Measurements from ENCODE around the gene HERPUD2. TPM values are rescaled to one million over a fixed set of nuclear protein-coding genes. Genes with fewer than 3 reads are reported as not detected.
A peak's percentile ranks its signal among the peaks of the same experiment; 100 is the strongest.

Gene HERPUD2, protein sequence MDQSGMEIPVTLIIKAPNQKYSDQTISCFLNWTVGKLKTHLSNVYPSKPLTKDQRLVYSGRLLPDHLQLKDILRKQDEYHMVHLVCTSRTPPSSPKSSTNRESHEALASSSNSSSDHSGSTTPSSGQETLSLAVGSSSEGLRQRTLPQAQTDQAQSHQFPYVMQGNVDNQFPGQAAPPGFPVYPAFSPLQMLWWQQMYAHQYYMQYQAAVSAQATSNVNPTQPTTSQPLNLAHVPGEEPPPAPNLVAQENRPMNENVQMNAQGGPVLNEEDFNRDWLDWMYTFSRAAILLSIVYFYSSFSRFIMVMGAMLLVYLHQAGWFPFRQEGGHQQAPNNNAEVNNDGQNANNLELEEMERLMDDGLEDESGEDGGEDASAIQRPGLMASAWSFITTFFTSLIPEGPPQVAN
- polyA plus RNA-seq (ENCODE audit: insufficient read length in 4 of 4) = 10 to 100 TPM; 33.9 to 42.6 (median 35.9) TPM

DNA sequence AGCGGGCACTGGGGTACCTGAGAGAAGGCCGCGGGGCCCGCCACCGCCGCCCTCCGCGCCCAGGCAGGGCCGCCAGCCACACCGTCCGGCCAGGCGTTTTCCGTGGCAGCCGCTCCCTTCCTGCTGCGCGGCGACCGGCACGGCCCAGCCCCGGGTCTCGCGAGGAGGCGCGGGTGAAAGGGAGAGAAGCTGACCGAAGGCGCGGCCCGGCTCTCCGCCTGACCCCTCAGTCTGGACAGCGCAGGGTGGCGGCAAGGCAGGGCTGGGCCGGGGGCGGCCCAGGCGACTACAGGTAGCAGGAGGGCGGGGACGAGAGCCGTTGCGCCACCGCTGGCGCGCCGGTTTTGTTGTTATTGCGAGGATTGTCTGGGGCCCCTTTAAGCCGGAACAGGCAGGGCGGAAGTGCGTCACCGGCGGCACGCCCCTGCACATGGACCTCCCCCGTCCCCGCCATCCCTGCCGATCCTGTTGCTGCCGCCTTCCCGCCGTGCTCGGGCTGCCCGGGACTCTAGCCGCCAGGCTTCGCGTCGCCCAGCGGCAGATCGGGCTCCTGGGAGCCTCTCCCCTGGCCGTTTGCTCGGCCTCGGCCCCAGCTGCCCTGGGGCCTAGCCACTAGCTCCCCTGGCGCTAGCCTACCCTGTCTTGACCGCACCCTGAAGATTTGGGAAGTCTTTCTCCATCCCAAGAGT, at the start of gene HERPUD2:
Gene HERPUD2 (minus strand): TSS at position 352 of the 689 bp plus-strand sequence. CDS start 805 bp downstream, outside the sequence.
- peak; percentile 79 to 88 (median 86) for DNase-seq (ENCODE audit: low read depth in 4 of 4, low spot score in 3 of 4)

DNA sequence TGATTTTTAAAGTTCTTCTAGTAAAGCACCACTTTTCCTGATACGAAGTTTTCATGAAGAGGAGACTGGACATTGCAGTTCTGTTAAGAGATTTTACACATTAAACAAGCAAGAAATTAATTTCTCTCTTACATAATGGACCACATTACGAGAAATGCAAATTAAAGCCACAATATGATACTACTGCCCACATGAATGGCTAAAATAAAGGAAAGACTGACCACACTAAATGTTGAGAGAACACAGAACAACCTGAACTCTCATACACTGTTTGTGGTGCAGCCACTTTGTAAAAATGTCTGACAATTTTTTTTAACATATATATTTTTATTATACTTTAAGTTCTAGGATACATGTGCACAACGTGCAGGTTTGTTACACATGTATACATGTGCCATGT, 44.0 kb upstream of the HERPUD2 start:
- no peak for DNase-seq (ENCODE audit: low read depth in 4 of 4, low spot score in 3 of 4)

DNA sequence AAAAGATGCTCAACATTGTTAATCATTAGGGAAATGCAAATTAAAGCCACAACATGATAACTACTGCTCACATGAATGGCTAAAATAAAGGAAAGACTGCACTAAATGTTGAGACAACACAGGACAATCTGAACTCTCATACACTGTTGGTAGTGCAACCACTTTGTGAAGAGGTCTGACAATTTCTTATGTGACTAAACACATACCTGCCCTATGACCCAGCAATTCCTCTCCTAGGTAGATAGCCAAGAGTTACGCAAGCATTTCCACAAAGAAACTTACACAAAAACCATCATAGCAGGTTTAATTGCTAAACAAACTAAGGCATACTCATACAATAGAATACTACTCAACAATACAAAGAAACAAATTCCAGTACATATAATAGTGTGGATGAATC, 41.8 kb upstream of the HERPUD2 start:
- no peak for DNase-seq (ENCODE audit: low read depth in 4 of 4, low spot score in 3 of 4)

DNA sequence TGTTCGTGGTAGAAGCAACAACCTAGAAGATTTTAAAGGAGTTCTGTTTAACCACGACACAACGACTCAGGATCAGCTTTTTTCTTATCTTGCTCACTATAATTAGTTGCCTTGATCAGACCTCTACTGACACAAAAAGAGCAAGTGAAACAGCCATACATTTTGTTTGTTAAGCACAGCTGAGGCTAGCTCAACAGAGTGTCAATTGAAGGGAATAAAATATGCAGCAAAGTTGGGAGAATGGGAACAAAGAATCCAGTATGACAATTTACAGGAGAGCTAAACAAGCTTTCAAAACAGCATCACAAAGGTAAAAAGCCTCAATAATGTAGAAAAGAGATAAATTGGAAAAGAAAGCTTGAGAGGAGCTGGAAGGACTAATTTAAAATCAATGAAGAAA, 40.5 kb upstream of the HERPUD2 start:
- DNase-seq (ENCODE audit: low read depth in 4 of 4, low spot score in 3 of 4) = no peak

DNA sequence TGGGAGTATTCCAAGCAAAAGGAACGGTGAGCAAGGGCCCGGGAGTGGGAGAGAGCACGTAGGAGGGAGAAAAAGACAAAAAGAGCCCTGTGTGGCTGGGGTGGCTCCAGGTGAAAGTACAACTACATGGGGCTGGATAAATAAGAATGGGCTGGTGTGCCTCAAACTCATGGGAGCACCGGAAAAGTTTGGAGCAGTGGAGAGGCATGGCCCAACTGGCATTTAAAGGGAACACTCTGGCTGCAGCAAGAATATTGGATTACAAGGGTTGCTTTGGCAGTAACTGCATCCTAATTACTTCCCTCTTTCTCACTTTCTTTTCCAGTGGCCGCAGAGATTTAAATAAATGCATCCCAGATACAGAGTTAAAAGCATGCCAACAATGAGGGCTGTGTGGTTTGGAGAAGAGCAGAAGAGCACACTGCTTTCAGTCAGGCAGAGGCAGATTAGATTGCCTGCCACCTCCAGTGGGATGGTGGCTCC, 39.1 kb upstream of the HERPUD2 start:
- DNase-seq (ENCODE audit: low read depth in 4 of 4, low spot score in 3 of 4) = no peak

DNA sequence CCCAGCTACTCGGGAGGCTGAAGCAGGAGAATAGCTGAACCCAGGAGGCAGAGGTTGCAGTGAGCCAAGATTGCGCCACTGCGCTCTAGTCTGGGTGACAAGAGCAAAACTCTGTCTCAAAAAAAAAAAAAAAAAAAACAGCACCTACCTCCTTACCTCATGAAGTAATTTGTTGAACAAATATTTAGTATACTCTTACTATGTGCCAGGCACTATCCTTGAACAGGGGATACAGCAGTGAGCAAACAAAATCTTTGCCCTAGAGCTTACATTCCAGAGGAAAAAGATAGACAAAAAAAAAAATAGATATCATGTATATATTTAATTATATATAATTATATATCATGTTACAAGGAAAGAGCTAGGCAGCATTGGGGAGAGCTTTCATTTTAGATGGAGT, 36.4 kb upstream of the HERPUD2 start:
- DNase-seq (ENCODE audit: low read depth in 4 of 4, low spot score in 3 of 4) = no peak

DNA sequence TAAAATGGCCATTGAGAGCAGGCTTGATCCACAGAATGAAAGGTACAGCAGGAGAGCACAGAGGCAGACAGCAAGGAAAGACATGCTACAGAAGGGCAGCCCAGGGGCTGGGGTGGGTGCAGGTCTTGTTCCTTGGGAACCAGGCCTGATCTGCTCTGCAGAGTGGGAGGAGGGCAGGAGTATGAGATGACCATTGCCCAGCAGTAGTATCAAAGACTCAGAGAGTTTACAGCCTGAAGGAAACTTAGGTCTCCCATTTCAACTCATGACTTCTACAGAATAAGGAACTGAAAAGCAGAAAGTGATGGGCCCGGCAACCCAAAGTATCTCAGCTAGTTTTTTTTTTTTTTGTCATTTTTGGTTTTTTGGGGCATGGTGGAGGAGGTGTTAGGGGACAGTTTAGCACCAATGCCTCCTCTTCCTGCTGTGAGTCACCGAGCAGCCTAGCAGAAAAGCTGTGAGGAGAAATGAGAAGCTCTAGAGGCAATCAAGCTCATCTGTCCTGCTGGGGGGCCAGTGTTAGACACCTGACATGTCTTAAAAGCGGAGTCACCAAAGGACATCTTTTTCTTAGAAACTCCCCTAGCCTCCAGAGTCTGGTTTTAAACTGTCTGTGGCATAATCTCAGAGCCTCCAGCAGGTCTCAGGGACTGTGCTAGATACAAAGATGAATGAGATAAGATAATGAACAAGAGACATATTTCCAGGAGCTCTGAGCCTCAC, 34.3 kb upstream of the HERPUD2 start:
- no peak for DNase-seq (ENCODE audit: low read depth in 4 of 4, low spot score in 3 of 4)

DNA sequence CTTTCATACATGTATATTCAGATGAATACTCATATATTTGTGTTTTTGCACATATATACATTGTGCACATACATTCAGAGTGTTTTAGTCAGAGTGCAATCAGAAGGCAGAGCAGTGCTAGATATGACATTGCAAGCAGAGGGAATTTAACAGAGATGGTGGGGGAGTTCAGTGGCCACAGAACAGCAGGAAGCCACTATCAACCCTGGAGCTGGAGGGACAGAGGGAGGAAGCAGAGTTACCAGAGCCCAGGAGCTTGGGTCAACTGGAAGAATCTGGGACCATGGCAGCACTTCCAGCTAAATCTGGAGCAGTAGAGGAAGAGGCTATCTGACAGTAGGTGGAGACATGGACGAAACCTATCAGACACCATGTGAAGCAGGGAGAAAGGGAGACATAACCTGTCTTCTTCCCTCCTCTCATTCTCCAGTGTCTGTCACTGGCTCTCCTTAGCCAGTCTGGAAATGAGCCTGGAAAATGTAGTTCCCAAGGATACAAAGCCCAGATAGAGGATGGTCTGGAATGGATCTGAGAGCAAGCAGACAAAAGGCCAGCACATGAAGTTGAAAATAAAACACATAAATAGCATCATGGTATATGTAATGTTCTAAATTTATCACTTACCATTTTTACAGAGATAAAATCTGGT, 33.6 kb upstream of the HERPUD2 start:
- no peak for DNase-seq (ENCODE audit: low read depth in 4 of 4, low spot score in 3 of 4)

DNA sequence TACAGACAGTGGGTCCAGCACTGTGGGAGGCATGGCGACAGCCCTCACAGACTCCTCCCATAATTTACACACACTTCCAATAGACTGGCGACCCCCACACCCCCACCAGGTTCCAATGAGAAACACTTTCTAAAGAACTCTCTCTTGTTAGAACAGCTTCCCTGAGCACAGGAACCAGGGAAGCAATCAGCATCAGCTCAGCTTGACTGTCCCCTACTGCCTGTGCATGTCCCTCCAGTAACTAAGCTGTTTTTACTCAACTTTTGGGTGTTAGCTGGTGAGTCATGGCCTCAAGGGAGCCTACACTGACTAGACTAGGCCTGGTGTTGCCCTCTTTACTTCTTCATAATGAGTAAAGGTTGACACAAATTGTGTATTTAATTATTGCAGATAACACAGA, 32.6 kb upstream of the HERPUD2 start:
- DNase-seq (ENCODE audit: low read depth in 4 of 4, low spot score in 3 of 4) = no peak

DNA sequence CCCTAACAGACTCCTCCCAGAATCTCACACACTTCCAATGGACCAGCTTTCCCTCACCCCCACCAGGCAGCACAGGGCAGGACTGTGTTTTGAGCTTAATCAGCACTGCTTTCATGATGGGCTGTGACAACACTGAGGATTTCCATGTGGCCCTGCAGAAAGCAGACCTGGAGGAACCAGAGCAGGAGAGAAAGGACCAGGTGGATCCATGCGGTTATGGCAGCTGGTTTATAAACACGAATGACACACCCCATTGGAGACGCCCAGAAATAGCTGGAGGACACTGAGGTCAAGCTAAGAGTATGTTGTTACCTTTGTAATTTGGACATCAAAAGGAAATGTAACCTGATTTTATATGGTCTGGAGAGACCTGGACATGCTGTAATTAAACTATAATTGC, 31.7 kb upstream of the HERPUD2 start:
- no peak for DNase-seq (ENCODE audit: low read depth in 4 of 4, low spot score in 3 of 4)

DNA sequence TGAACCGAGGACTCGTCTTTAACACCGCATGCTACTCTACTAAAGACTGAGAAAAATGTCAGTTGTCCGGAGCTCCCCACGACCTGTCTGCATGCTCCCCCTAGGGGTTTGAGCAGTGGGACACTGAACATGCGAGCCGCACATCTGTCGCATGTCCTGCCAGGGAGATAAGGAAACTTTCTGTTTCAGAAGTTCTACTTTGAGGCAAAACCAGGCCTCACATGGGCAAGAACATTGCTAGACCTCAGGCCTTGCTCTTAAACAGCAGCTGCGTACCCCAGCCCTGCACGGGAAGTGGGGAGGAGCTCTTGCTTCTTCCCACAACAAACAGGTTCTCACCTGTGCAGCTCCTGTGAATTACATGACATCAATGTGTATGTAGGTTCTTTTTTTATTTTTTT, 30.3 kb upstream of the HERPUD2 start:
- DNase-seq (ENCODE audit: low read depth in 4 of 4, low spot score in 3 of 4) = no peak

DNA sequence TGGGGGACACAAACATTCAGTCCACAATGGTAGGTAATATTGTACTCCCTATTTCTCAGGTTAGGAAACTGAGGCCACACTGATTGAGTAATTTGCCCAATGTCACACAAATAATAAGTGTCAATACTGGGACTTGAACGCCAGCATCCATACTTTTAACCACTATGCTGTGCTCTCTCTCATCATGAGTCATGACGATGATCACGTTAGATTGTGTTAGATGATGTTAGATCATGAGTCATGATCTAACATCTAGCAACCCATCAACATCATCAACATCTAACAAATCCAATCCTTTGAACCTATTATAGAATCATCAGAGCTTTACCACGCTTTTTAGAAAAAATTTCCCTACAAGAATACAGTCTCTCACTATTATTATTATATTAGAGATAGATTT, 28.1 kb upstream of the HERPUD2 start:
- no peak for DNase-seq (ENCODE audit: low read depth in 4 of 4, low spot score in 3 of 4)

DNA sequence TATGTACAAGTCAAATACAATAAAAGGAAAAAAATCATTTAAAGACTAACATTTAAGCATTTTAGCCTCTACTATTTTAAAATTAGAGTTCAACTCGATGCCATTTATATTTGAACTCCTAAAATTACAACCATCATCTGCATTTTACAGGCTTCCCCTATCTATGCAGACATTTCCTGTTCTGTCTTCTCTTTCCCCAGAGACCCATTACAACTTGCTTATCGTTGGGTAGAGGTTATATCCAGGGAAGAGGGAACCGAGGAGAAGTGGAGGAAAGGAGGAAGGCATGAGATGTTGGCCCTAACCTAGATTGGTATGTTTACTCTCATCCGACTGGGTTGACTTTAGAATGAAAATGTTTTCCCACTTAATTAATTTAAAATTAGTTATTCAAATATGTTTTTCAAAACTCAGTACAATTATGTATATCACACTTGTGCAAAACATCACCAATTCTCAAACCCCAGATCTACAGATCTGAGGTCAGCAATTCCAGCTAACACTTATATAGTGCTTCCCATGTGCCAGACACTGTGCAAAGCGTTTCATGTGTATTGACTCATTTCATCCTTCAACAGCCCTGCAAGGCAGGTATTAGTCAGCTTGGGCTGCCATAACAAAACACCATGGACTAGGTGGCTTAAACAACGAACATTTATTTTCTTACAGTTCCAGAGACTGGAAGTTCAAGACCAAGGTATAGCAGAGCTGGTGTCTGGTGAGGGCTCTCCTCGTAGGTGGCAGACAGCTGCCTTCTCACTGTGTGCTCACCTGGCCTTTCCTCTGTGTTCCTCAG, 27.3 kb upstream of the HERPUD2 start:
- no peak for DNase-seq (ENCODE audit: low read depth in 4 of 4, low spot score in 3 of 4)

DNA sequence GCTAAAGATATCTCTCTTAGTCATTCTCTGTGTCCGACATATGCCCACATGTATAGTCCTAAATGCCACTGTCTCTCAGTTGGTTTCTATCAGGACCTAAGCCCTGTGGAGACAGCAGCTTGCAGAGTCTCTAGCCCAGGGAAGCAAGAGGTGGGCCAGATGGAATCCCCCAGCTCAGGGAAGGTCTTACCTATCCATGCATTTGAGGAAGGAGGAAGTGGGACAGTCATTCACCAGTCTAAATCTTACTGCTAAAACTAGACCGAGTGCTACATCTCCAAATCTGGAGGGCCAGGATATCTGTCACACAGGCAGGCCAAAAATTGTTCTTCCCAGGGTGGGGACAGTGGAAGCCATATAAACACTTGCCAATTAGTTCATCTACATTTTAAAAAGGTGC, 26.4 kb upstream of the HERPUD2 start:
- no peak for DNase-seq (ENCODE audit: low read depth in 4 of 4, low spot score in 3 of 4)

DNA sequence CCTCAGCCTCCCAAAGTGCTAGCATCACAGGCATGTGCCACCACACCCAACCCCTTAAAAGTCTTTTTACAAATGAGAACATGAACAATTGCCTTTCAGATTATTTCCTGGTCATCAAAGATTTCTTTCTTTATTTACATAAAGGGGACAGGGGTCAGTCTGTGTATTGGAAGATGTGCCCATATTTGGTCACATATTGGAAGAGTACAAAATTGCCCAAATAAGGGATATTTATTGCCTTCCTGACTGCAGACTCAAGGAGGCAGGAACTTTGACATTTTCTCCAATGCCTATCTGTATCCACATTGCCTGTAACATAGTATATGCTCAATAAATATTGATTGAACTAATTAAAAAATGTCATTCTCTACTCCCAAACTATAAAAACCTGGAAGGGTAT, 25.9 kb upstream of the HERPUD2 start:
- no peak for DNase-seq (ENCODE audit: low read depth in 4 of 4, low spot score in 3 of 4)

DNA sequence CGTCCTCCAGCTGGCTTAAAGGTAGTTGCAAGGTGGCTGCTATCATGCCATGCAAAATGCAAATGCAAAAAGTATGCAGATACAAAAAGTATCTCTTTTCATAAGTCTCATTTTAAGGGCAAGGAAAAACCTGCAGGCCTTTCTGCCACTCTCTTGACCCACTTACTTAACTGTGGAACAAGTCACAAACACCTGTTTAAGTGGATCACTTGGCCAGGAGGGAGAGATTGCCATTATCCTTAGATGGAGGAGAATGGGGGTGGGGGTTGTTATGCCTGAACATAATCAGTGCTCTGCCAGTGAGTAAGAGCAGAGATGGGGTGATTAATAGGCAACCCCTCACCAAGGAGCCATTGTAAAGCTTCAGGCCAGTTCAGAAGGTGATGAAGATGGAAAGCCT, 25.1 kb upstream of the HERPUD2 start:
- DNase-seq (ENCODE audit: low read depth in 4 of 4, low spot score in 3 of 4) = no peak

DNA sequence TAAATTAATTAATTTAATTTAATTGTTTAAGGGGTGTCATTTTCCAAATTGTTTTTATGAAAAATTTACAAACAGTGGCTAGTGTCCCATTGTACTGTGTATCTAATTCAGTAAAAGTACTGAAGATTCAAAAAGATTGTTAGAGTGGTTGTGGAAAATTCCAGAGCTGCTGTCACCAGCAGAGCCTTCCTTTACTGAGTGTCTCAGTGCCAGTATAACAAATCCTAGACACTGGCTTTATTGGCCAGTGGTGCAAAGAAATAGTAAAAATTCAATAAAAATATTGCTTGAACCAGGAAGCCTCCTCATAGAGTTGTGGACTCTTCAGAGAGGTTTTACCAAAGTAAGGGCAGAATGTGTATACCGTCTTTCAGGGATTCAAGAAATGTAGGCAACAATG, 23.1 kb upstream of the HERPUD2 start:
- no peak for DNase-seq (ENCODE audit: low read depth in 4 of 4, low spot score in 3 of 4)

DNA sequence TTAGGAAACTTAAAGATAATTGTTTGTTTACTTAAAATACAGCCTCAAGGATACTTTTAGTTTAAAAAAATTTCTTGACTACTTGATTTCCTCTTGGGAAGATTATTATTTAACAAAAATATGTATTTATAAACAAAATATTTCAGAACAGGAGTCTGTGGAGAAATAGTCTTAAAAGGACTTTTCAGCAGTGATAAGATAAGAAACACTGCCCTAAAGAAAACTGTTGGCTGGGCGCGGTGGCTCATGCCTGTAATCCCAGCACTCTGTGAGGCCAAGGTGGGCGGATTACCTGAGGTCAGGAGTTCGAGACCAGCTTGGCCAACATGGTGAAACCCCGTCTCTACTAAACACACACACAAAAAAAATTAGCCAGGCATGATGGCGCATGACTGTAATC, 22.6 kb upstream of the HERPUD2 start:
- DNase-seq (ENCODE audit: low read depth in 4 of 4, low spot score in 3 of 4) = no peak

DNA sequence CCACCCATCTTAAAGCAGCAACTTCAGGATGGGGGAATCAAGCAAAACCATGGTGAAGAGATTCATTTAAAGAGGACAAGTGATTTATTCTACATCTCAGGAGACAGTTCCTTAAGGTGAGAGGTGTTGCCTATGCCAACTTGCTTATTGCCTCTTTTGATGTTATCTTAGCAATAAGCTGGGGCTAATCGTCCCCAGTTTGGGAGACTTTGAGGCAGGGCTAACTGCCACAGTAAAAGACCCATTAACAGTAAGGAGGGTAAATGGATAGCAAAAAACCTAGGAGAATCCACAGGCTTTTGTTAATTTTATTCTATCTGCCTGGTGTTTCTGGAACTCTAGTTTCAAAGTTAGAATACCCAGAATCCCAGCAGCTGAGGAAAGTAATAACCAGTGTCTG, 22.1 kb upstream of the HERPUD2 start:
- DNase-seq (ENCODE audit: low read depth in 4 of 4, low spot score in 3 of 4) = no peak

Measured in left renal pelvis (tissue), 4 donors.